Non-pigmented ciliary epithelial cell (primary cell): ENCODE results near the gene FZD2.
"Not testable (repeated sequence)": the region's sequence is repeated elsewhere in the genome, so short reads cannot be mapped to it uniquely, and the experiment has no call there.

Experiments
- DNase-seq: peaks from one replicate; pipeline ENCODE4 v3.0.0-alpha.2; 2010; ENCODE audit warnings: low read depth

The FZD2 gene

GRCh38 chr17:44546671-44547606, 10.3 kb upstream of the FZD2 start:
- no peak for DNase-seq

- no peak for DNase-seq
Observed at GRCh38 chr17:44547625-44548267, 9.5 kb upstream of the FZD2 start.

- DNase-seq: no peak
Observed at GRCh38 chr17:44548376-44549230, 8.7 kb upstream of the FZD2 start.

GRCh38 chr17:44549686-44550085, 7.6 kb upstream of the FZD2 start:
- DNase-seq: no peak

- DNase-seq: no peak
Observed at GRCh38 chr17:44552361-44552760, 4.9 kb upstream of the FZD2 start.

- DNase-seq: no peak
Observed at GRCh38 chr17:44555099-44555498, 2.2 kb upstream of the FZD2 start.

GRCh38 chr17:44556166-44556831, 985 bp upstream of the FZD2 start:
- DNase-seq: no peak

GRCh38 chr17:44557651-44558285, 484 bp downstream of the FZD2 start:
- DNase-seq: no peak

- no peak for DNase-seq
Observed at GRCh38 chr17:44558334-44558709, 1.0 kb downstream of the FZD2 start.

GRCh38 chr17:44558710-44559633, 1.7 kb downstream of the FZD2 start:
- DNase-seq: no peak

- DNase-seq: no peak
Observed at GRCh38 chr17:44559634-44560554, 2.6 kb downstream of the FZD2 start.

- no peak for DNase-seq
Observed at GRCh38 chr17:44561237-44561623, 3.9 kb downstream of the FZD2 start.

GRCh38 chr17:44564429-44564828, 7.1 kb downstream of the FZD2 start:
- no peak for DNase-seq

GRCh38 chr17:44565866-44566443, 8.7 kb downstream of the FZD2 start:
- DNase-seq: no peak

- not testable (repeated sequence) for DNase-seq
Observed at GRCh38 chr17:44568311-44568944, 11.1 kb downstream of the FZD2 start.

- no peak for DNase-seq
Observed at GRCh38 chr17:44568945-44569858, 11.9 kb downstream of the FZD2 start.

GRCh38 chr17:44572801-44573200, 15.5 kb downstream of the FZD2 start:
- no peak for DNase-seq
